NCI-H1694 treated with DMSO at 0.1 percent for 48 hours (cell line): ENCODE measurements around the gene ADAMTSL5.

Experiments used
- DNase-seq: peaks from one replicate; lab custom pipeline; 2025; lab: John Stamatoyannopoulos, UW

The ADAMTSL5 gene

GRCh38 chr19:1496714-1497577 lies 15.9 kb downstream of the ADAMTSL5 start:
- DNase-seq = no peak

GRCh38 chr19:1495799-1496713 lies 16.8 kb downstream of the ADAMTSL5 start:
- DNase-seq = no peak

DNA sequence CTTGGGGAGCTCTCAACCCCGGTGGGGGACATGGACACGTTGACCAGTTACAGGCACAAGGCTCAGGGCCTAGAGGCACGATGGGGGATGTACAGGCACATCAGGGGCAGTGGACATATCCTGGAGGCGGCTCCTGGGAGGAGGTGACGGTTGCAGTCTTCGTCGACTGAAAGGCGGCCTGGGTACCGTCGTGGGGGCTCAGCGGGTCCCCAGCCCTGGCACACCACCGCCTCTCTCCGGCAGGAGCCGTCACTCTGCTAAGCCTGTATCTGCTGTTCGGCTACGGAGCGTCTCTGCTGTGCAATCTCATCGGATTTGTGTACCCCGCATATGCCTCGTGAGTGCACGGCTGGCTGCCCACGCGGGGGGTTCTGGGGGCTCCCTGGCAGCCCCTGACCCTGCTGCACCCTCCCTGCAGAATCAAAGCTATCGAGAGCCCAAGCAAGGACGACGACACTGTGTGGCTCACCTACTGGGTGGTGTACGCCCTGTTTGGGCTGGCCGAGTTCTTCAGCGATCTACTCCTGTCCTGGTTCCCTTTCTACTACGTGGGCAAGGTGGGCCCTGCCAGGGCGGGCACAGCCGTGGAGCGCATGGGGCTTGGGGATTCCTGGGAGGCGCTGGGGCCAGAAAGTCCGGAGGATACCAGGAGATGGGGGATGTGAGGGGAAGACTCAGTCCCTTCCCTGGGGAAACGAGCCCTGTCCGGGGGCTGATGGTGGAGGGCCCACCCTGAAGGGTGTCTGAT lies 17.6 kb downstream of the ADAMTSL5 start:
- DNase-seq = no peak

- DNase-seq = no peak
Measured at GRCh38 chr19:1494115-1494815, 18.6 kb downstream of the ADAMTSL5 start.

DNA sequence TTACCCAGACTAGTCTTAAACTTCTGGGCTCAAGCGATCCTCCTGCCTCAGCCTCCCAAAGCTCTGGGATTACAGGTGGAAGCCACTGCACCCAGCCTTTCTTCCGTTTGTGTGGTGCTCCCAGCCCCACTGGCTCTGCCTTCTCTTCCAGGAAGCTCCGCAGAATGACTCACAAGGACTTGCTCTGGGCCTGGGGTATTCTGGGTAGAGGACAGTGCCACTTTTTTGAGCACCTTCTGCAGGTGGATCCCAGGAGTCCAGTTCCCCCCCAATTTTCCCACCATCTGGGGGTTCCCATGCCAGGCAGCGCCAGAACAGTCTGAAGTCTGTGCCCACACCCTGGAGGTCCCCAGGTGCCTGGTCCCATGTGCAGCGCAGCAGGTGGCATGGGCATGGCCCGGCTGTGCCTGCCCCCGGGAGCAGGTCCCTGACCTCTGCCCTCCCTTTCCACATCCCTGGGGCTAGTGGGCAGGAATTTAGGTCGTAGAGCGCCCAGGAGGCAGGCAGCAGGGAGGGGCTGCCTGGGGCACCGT lies 20.3 kb downstream of the ADAMTSL5 start:
- no peak for DNase-seq

- no peak for DNase-seq
Measured at GRCh38 chr19:1491849-1492170, 21.0 kb downstream of the ADAMTSL5 start.

- DNase-seq = no peak
Measured at GRCh38 chr19:1491114-1491848, 21.5 kb downstream of the ADAMTSL5 start, which contains the start of gene REEP6. Gene REEP6, plus strand, starts transcription at chr19:1491181. Its CDS starts 89 bp downstream, at chr19:1491270.

- DNase-seq = peak; percentile 93
Measured at GRCh38 chr19:1490311-1491113, 22.3 kb downstream of the ADAMTSL5 start, which contains the start of gene PCSK4. Gene PCSK4, minus strand, starts transcription at chr19:1490350. Its CDS starts 4 bp downstream, at chr19:1490346.

DNA sequence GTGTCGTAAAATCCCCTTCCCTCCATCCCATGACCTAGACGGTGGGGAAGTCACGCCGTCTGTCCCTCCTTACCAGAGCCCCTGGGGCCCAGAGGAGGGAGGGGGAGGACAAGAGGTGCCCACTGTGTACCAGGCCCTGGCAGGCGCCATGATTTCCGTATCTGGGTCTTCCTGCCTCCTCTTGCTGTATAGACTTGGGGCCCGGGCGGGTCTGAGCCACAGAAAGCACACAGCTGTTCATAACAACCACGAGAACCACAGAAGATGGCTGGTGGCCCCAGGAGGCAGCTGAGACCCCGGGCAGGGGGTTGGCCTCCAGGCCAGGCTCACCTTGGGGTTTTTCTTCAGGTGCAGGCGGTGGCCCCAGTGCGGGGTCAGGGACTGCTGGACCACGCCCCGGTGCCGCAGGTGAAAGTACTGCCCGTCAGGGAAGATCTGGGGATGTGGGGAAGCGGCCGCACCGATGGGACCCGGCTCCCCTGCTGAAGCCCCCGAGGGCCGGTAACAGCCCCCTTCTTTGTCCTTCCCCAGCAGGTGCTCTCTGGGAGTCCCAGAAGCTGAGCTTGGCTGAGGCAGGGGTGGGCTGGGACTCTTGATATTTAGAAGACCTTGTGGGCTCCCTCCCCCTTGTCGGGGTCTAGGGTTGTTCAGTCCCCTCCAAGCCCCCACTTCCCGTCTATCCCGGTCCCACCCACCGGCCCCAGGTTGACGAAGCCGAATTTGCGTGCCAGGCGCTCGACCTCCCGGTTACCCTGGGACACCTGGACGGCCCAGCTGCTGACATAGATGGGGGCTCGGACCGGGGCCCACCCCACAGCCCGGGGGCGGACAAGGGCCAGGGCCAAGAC lies 23.1 kb downstream of the ADAMTSL5 start:
- no peak for DNase-seq

DNA sequence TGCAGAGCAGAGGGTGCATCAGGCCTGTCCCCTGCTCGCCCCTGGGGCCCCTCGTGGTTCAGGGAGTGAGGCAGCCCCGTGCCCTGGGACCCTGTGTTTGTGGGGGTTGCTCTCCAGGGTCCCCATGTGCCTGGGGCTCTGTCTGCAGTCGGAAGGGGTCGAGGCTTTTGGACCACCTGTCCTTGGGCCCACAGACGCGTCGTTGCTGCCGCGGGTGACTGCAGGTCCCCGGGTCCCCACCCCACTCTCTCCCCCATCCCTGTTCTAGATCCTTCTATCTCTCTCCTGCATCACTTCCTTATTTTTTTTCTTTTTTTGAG lies 24.6 kb downstream of the ADAMTSL5 start:
- DNase-seq = no peak

DNA sequence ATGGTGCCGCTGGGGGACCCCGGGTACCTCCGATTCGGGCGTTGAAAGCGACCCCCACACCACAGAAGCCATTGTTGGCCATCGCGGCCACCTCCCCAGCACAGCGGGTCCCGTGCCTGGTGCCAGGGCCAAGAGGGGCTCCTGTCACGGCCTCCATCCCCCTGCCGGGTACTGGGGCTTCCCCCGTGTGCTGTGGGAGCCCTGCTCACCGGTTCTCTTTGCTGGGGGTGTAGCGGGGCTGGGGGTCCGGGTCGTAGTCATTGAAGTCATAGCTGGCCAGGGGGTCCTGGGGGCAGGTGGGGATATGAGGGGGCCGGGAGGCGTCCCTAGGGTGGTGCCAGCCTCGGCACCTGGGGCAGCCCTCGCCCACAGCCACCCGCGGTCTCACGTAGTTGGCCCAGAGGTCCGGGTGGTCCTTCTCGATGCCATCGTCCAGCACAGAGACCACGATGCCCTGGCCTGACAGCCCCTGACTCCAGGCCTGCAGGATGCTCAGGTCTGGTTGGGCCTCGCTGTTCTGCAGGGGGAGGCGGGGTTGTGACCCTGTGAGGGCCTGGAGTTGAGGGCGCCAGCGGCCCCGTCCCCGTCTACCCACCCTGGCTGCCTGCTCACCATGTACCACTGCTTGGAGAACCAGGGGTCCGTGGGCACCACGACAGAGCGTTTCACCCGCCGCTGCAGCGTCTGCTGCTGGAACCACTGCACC lies 25.1 kb downstream of the ADAMTSL5 start:
- no peak for DNase-seq

DNA sequence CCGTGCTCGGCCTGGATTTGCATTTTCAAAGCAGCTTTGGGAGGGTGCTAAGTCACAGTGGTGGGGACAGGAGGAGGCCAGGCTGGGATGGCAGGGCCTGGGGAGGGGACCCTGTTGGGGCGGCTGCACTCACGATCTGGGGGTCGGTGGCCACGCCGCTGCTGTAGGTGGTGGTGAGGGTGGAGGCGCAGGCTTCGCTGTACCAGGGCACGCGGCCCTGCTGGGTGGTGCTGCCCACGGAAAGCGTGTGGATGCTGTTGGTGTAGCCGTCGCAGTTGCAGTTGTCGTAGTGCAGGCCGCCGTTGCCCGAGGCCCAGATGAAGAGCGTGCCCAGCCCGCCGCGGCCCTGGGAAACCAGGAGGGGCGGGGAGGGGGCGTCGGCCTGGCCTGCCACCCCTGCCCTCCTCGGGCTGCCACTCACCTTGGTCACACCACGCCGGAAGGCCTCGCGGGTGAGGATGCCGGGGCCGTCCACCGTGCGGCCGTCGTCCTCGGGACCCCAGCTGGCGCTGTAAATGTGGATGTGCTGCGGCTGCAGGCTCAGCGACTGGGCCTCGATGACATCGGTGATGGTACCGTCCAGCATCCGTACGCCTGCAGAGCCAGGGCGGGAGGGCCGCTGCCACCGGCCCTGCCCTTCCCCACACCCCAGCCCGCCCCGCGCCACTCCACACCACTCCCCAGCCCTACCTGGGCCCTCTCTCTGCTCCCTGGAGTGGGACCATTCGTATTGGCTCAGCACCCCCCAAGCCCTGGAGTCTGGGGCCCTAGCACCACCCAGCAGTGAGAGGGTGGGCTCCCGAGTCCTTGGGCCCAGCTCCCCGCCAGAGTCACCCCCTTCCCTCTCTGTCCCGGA lies 25.9 kb downstream of the ADAMTSL5 start:
- no peak for DNase-seq

DNA sequence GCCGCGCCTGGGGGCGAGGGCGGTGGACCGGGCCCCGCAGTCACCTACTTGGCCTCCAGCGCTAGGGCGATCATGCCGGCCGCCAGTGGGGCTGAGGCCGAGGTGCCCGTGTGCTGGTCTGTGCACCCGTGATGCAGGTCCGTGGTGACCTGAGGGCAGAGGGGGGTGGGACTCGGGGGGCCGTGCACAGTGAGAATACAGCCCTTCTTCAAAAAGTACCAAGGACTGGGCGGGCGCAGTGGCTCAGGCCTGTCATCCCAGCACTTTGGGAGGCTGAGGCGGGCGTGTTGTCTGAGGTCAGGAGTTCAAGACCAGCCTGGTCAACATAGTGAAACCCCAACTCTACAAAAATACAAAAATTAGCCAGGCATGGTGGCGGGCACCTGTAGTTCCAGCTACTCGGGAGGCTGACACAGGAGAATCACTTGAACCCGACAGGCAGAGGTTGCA lies 28.8 kb downstream of the ADAMTSL5 start:
- DNase-seq = no peak

GRCh38 chr19:1483131-1483978 lies 29.5 kb downstream of the ADAMTSL5 start:
- no peak for DNase-seq

- DNase-seq = no peak
Measured at GRCh38 chr19:1482361-1483130, 30.3 kb downstream of the ADAMTSL5 start.
